ENCODE results near the gene PEAK3.
A peak's percentile ranks its signal among the peaks of the same experiment; 100 is the strongest.

PEAK3 gene

GRCh38 chr19:2251106-2252054 lies 30.6 kb downstream of the PEAK3 start:
- Histone ChIP-seq H2BK12ac (ENCODE audit: low read length in 2 of 2) (no peak overlapping the region), H3K27ac (ENCODE audit: low read length, poor library complexity, severe bottlenecking) (no peak overlapping the region), H2BK5ac (ENCODE audit: low read depth, low read length, poor library complexity, severe bottlenecking) (no peak overlapping the region), H3K4me3 (ENCODE audit: insufficient read depth in 1 of 2, low read depth in 1 of 2, low read length in 2 of 2) (no peak overlapping the region), H4K91ac (ENCODE audit: low read length) (peak overlapping the region; percentile 16), H3K14ac (ENCODE audit: low read length in 2 of 2) (no peak overlapping the region), H3K27me3 (ENCODE audit: control insufficient read depth in 1 of 2, insufficient read depth in 1 of 2, low read length in 2 of 2) (peaks cover 10 to 48% of the 10 kb centered on the region in 2 experiments), H2AFZ (ENCODE audit: low read depth, low read length) (no peak overlapping the region), H3K4me2 (ENCODE audit: low read length, poor library complexity, severe bottlenecking) (no peak overlapping the region), H2AK5ac (ENCODE audit: low read length, severe bottlenecking) (no peak overlapping the region), H3K4ac (ENCODE audit: low read depth in 1 of 2, low read length in 2 of 2) (no peak overlapping the region), H3K4me1 (ENCODE audit: control insufficient read depth, insufficient read depth, low read depth, low read length) (peaks cover 26% of the 10 kb centered on the region), H3K36me3 (ENCODE audit: control insufficient read depth in 1 of 2, insufficient read depth in 2 of 2, low read depth in 1 of 2, low read length in 2 of 2) (peaks cover 21 to 63% of the 10 kb centered on the region in 2 experiments), H3K9me3 (ENCODE audit: control insufficient read depth, low read length) (no peaks in the 10 kb centered on the region), H2BK15ac (ENCODE audit: low read depth, poor library complexity, severe bottlenecking) (no peak overlapping the region), H2BK120ac (ENCODE audit: low read depth, low read length) (no peak overlapping the region), H3K79me1 (replicated peaks; ENCODE audit: low read length, poor library complexity, severe bottlenecking) (peaks cover 12% of the 10 kb centered on the region), H3K18ac (ENCODE audit: low read depth in 1 of 2, low read length in 2 of 2) (no peak overlapping the region), H4K8ac (ENCODE audit: low read length) (no peak overlapping the region), H3K9ac (ENCODE audit: low read length) (no peak overlapping the region), H3K23ac (ENCODE audit: low read length in 2 of 2) (no peak overlapping the region)
- no peak for DNase-seq
- 98% methylated on average over 122 of the region's 125 CpGs for WGBS

- Histone ChIP-seq H2BK12ac (ENCODE audit: low read length in 2 of 2) (no peak overlapping the region), H3K27me3 (ENCODE audit: control insufficient read depth in 1 of 2, insufficient read depth in 1 of 2, low read length in 2 of 2) (peaks cover 10 to 48% of the 10 kb centered on the region in 2 experiments), H3K9ac (ENCODE audit: low read length) (no peak overlapping the region), H3K9me3 (ENCODE audit: control insufficient read depth, low read length) (no peaks in the 10 kb centered on the region), H2AFZ (ENCODE audit: low read depth, low read length) (no peak overlapping the region), H3K23ac (ENCODE audit: low read length in 2 of 2) (no peak overlapping the region), H3K79me1 (replicated peaks; ENCODE audit: low read length, poor library complexity, severe bottlenecking) (peaks cover 16% of the 10 kb centered on the region), H3K4me1 (ENCODE audit: control insufficient read depth, insufficient read depth, low read depth, low read length) (peaks cover 24% of the 10 kb centered on the region), H3K27ac (ENCODE audit: low read length, poor library complexity, severe bottlenecking) (no peak overlapping the region), H3K36me3 (ENCODE audit: control insufficient read depth in 1 of 2, insufficient read depth in 2 of 2, low read depth in 1 of 2, low read length in 2 of 2) (peaks cover 28 to 69% of the 10 kb centered on the region in 2 experiments), H2BK15ac (ENCODE audit: low read depth, poor library complexity, severe bottlenecking) (no peak overlapping the region), H4K91ac (ENCODE audit: low read length) (peak overlapping the region; percentile 16), H3K4me2 (ENCODE audit: low read length, poor library complexity, severe bottlenecking) (no peak overlapping the region), H3K14ac (ENCODE audit: low read length in 2 of 2) (no peak overlapping the region), H2BK5ac (ENCODE audit: low read depth, low read length, poor library complexity, severe bottlenecking) (no peak overlapping the region), H2BK120ac (ENCODE audit: low read depth, low read length) (no peak overlapping the region), H2AK5ac (ENCODE audit: low read length, severe bottlenecking) (no peak overlapping the region), H3K4ac (ENCODE audit: low read depth in 1 of 2, low read length in 2 of 2) (no peak overlapping the region), H3K4me3 (ENCODE audit: insufficient read depth in 1 of 2, low read depth in 1 of 2, low read length in 2 of 2) (no peak overlapping the region), H4K8ac (ENCODE audit: low read length) (no peak overlapping the region), H3K18ac (ENCODE audit: low read depth in 1 of 2, low read length in 2 of 2) (no peak overlapping the region)
- 95% methylated on average over 25 of the region's 40 CpGs for WGBS
- DNase-seq = no peak
Measured at GRCh38 chr19:2250766-2251105, 31.2 kb downstream of the PEAK3 start.

- Histone ChIP-seq H3K4me1 (ENCODE audit: control insufficient read depth, insufficient read depth, low read depth, low read length) (peaks cover 24% of the 10 kb centered on the region), H3K23ac (ENCODE audit: low read length in 2 of 2) (no peak overlapping the region), H3K4me2 (ENCODE audit: low read length, poor library complexity, severe bottlenecking) (no peak overlapping the region), H2BK15ac (ENCODE audit: low read depth, poor library complexity, severe bottlenecking) (no peak overlapping the region), H2AK5ac (ENCODE audit: low read length, severe bottlenecking) (no peak overlapping the region), H2BK120ac (ENCODE audit: low read depth, low read length) (no peak overlapping the region), H3K9me3 (ENCODE audit: control insufficient read depth, low read length) (no peaks in the 10 kb centered on the region), H3K14ac (ENCODE audit: low read length in 2 of 2) (no peak overlapping the region), H4K8ac (ENCODE audit: low read length) (no peak overlapping the region), H2BK12ac (ENCODE audit: low read length in 2 of 2) (no peak overlapping the region), H3K18ac (ENCODE audit: low read depth in 1 of 2, low read length in 2 of 2) (no peak overlapping the region), H3K4ac (ENCODE audit: low read depth in 1 of 2, low read length in 2 of 2) (no peak overlapping the region), H3K27ac (ENCODE audit: low read length, poor library complexity, severe bottlenecking) (no peak overlapping the region), H2AFZ (ENCODE audit: low read depth, low read length) (no peak overlapping the region), H3K36me3 (ENCODE audit: control insufficient read depth in 1 of 2, insufficient read depth in 2 of 2, low read depth in 1 of 2, low read length in 2 of 2) (peaks cover 34 to 75% of the 10 kb centered on the region in 2 experiments), H3K9ac (ENCODE audit: low read length) (no peak overlapping the region), H4K91ac (ENCODE audit: low read length) (no peak overlapping the region), H3K79me1 (replicated peaks; ENCODE audit: low read length, poor library complexity, severe bottlenecking) (peaks cover 22% of the 10 kb centered on the region), H3K4me3 (ENCODE audit: insufficient read depth in 1 of 2, low read depth in 1 of 2, low read length in 2 of 2) (no peak overlapping the region), H3K27me3 (ENCODE audit: control insufficient read depth in 1 of 2, insufficient read depth in 1 of 2, low read length in 2 of 2) (peaks cover 10 to 48% of the 10 kb centered on the region in 2 experiments), H2BK5ac (ENCODE audit: low read depth, low read length, poor library complexity, severe bottlenecking) (no peak overlapping the region)
- no peak for DNase-seq
- 90% methylated on average over 43 of the region's 43 CpGs for WGBS
Measured at GRCh38 chr19:2249880-2250765, 31.9 kb downstream of the PEAK3 start.

Data from mesenchymal stem cell (in vitro differentiated cells and primary cell).